GM19438 (cell line): ENCODE results near the gene PTGFRN.

Experiments used
- ATAC-seq: cut with Tn5 transposase; IDR thresholded peaks from one replicate; pipeline ENCODE4 v1.9.1; 2021; ENCODE audit warnings: low read depth; ENCODE audit not compliant: unreplicated experiment

Gene PTGFRN

GRCh38 chr1:116991918-116992317 is 82.2 kb downstream of the PTGFRN start:
- no peak for ATAC-seq

- ATAC-seq, result no peak
These were observed 83.6 kb downstream of the PTGFRN start for GRCh38 chr1:116993286-116993685.

GRCh38 chr1:116994411-116994810 is 84.7 kb downstream of the PTGFRN start:
- ATAC-seq, result no peak

GRCh38 chr1:116997066-116997465 is 87.3 kb downstream of the PTGFRN start:
- ATAC-seq, result no peak

GRCh38 chr1:116997636-116998035 is 87.9 kb downstream of the PTGFRN start:
- ATAC-seq, result no peak

GRCh38 chr1:116999596-116999995 is 89.9 kb downstream of the PTGFRN start:
- no peak for ATAC-seq

GRCh38 chr1:117000142-117000541 is 90.4 kb downstream of the PTGFRN start:
- no peak for ATAC-seq

GRCh38 chr1:117001254-117001927 is 91.7 kb downstream of the PTGFRN start, which contains the start of gene CD101:
CD101 (plus strand) TSS chr1:117001760; CDS start chr1:117001818, 58 bp downstream.
- peak; percentile 95 for ATAC-seq

- no peak for ATAC-seq
These were observed 93.6 kb downstream of the PTGFRN start for GRCh38 chr1:117003223-117003875.

- no peak for ATAC-seq
These were observed 98.0 kb downstream of the PTGFRN start for GRCh38 chr1:117007719-117008013.

- no peak for ATAC-seq
These were observed 98.9 kb downstream of the PTGFRN start for GRCh38 chr1:117008656-117009055.

- ATAC-seq, result no peak
These were observed 99.4 kb downstream of the PTGFRN start for GRCh38 chr1:117009132-117009531.

GRCh38 chr1:117010310-117010969 is 100.7 kb downstream of the PTGFRN start:
- ATAC-seq, result no peak

GRCh38 chr1:117011334-117011733 is 101.6 kb downstream of the PTGFRN start:
- ATAC-seq, result no peak

GRCh38 chr1:117013309-117013858 is 103.7 kb downstream of the PTGFRN start:
- no peak for ATAC-seq

GRCh38 chr1:117014209-117014608 is 104.5 kb downstream of the PTGFRN start:
- no peak for ATAC-seq

GRCh38 chr1:117015724-117016123 is 106.0 kb downstream of the PTGFRN start:
- no peak for ATAC-seq

- ATAC-seq, result no peak
These were observed 107.3 kb downstream of the PTGFRN start for GRCh38 chr1:117017062-117017461.

- no peak for ATAC-seq
These were observed 107.9 kb downstream of the PTGFRN start for GRCh38 chr1:117017648-117018047.

GRCh38 chr1:117020526-117021156 is 110.9 kb downstream of the PTGFRN start:
- ATAC-seq, result no peak

- ATAC-seq, result no peak
These were observed 112.4 kb downstream of the PTGFRN start for GRCh38 chr1:117022114-117022513.
